Adrenal gland (tissue), 12 donors: ENCODE measurements around the gene NUMA1. TPM values are rescaled to one million over a fixed set of nuclear protein-coding genes. Genes with fewer than 3 reads are reported as not detected.
A peak's percentile ranks its signal among the peaks of the same experiment; 100 is the strongest.

ENCODE experiments used
- DNase-seq, 7 donors: peaks; one replicate each; pipeline ENCODE4 v3.0.0-alpha.2; 2019 to 2020
- H3K27ac ChIP-seq, 5 donors: fragments of 200-600 bp; sonication (generic) in 4 of 5; 1 replicate in 3 of 5; 2 replicates in 2 of 5; pipeline versions ENCODE4 v1.5.1 to v1.8.0; 2016 to 2020; ENCODE audit warnings: mild to moderate bottlenecking in 1 of 5
- H3K27me3 ChIP-seq: fragments of 200-600 bp; 2 replicates; pipeline ENCODE4 v1.8.0; 2021
- H3K36me3 ChIP-seq, 2 donors: fragments of 200-600 bp; replicated peaks in 1 of 2; 1 replicate in 1 of 2; 2 replicates in 1 of 2; pipeline versions ENCODE4 v1.5.1 to v1.8.0; 2018 to 2022
- H3K4me1 ChIP-seq, 2 donors: fragments of 200-600 bp; replicated peaks in 1 of 2; 1 replicate in 1 of 2; 2 replicates in 1 of 2; pipeline versions ENCODE4 v1.5.1 to v1.8.0; 2018 to 2021
- H3K4me3 ChIP-seq, 4 donors: fragments of 200-600 bp; sonication (generic) in 3 of 4; one replicate each; pipeline ENCODE4 v1.5.1; 2016 to 2018
- H3K9me3 ChIP-seq, 3 donors: fragments of 200-600 bp; sonication (generic) in 1 of 3; replicated peaks in 1 of 3; 1 replicate in 2 of 3; 2 replicates in 1 of 3; pipeline versions ENCODE4 v1.5.1 to v1.8.0; 2016 to 2021
- CTCF ChIP-seq, 6 experiments: fragments of 450-650 bp in 4 of 6; fragments of 200-600 bp in 2 of 6; sonication (generic) in 1 of 6; IDR thresholded peaks; 1 replicate in 5 of 6; 2 replicates in 1 of 6; pipeline versions ENCODE4 v1.5.1 to v1.8.0; 2016 to 2021; ENCODE audit warnings: antibody characterized with exemption in 6 of 6, mild to moderate bottlenecking in 2 of 6, moderate library complexity in 1 of 6
- POLR2A ChIP-seq, 2 donors: fragments of 450-650 bp; IDR thresholded peaks; one replicate each; pipeline ENCODE4 v1.6.1; 2017; ENCODE audit warnings: antibody characterized with exemption in 2 of 2, mild to moderate bottlenecking in 2 of 2, moderate library complexity in 1 of 2
- WGBS, 4 donors: extraction: QIAGEN DNeasy Blood & Tissue Kit in 2 of 4; methylation state at CpG; one replicate each; pipeline versions ENCODE4 v1.1.5 to v1.1.7; 2013 to 2017; 5-methylcytosine and 5-hydroxymethylcytosine counted together
- intact Hi-C, 2 donors: fragments of 100-400 bp; cut with DNase I; formaldehyde crosslinking; loops; one replicate each; pipeline versions ENCODE4 v1.14.1 to v1.15.0; 2022 to 2023
- polyA plus RNA-seq, 3 donors: library from polyadenylated mRNA; stranded (reverse); fragments of 200-250 nt in 2 of 3; fragments of 350-450 nt in 1 of 3; fragmentation: Illumina TruSeq in 1 of 3; extraction: RNeasy Lipid Tissue Mini Kit (QIAGEN cat#74804) in 1 of 3; gene quantifications; one replicate each; pipeline ENCODE4 v1.2.3, GENCODE V29; 2013 to 2014
- total RNA-seq, 9 donors: library from RNA; depleted of rRNA in 4 of 9; stranded (reverse); fragments of >200 nt in 4 of 9; fragments of 120-200 nt in 1 of 9; fragmentation: NEBNext Ultra II Directional in 1 of 9; extraction: Animal tissue kit (Norgen Biotek cat#: 25700) in 1 of 9; gene quantifications; one replicate each; pipeline versions ENCODE4 v1.1.0 to v1.2.4, GENCODE V29; 2013 to 2023
- donor health status: healthy with polysubstance abuse.
- donor health status: Bipolar disorder and iron deficiency.
- donor health status: DM: yes; HTN: yes; CAD: no.
- donor health status: DM: no; HTN: no; CAD: no.
- donor health status: DM: no; HTN: no; CAD: no.
- donor health status: DM: yes; HTN: yes; CAD: no.

Gene NUMA1
- total and polyA plus RNA-seq, 12 donors: 86.7 to 677 (median 274) TPM

DNA sequence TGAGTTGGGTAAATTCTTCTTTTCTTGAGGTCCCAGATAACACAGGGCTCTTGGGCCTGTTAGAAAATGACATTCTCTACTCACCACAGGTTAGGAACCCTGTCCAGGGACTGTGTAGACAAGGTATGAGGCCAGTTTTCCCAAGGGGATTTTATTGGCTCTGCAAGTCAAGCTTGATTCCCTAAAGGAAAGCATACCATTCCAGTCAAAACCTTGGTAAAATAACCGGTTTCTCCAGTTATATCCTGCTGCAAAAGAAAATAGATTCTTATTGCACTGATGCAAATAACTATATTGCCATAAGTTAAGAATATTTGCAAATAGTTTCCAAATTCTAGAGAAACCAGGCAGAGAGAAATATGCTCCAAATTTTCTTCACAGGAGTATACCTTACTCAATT is 45.6 kb upstream of the NUMA1 start:
- DNase-seq: no peak
- H3K4me1 ChIP-seq: peaks cover 0 to 9% of the 10 kb centered on the region in 2 donors
- H3K9me3 ChIP-seq: no peaks in the 10 kb centered on the region
- H3K27me3 ChIP-seq: no peaks in the 10 kb centered on the region
- TF ChIP-seq CTCF (IDR thresholded peaks at IDR 0.05) (no peak), POLR2A (IDR thresholded peaks at IDR 0.05) (no peak)
- H3K36me3 ChIP-seq: no peaks in the 10 kb centered on the region
- no peak overlapping the region for H3K4me3 ChIP-seq
- WGBS, 4 donors: 82 to 89% (median 85%) methylated on average over 1 of the region's 1 CpG
- no peak overlapping the region for H3K27ac ChIP-seq
- intact Hi-C loops: no loop called here

DNA sequence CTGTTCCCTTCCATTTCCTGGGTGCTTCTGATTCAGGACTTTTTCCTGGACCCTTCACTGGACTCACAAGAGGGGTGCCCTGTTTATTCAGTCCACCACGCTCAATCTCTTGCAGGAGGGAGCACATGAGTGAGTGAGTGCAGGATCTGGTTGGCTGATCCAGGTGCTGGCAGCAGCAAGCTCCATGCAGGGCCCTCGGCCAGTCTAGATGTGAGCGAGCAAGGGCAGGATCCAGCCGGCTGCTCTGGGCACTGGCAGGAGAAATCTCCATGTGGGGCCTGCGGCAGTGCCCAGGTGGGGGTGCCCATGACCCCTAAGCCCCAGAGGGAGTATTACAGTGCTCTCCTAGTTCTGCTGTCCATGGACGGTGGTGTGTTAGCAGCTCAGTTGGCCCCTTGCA is 43.7 kb upstream of the NUMA1 start:
- Histone ChIP-seq H3K27ac (no peak overlapping the region), H3K4me3 (no peak overlapping the region), H3K27me3 (no peaks in the 10 kb centered on the region), H3K36me3 (no peaks in the 10 kb centered on the region), H3K4me1 (peaks cover 0 to 9% of the 10 kb centered on the region in 2 donors), H3K9me3 (no peaks in the 10 kb centered on the region)
- peak in 1 of 7 donors; percentile 45 for DNase-seq
- intact Hi-C loops: no loop called here
- WGBS, 4 donors: 78 to 96% (median 90%) methylated on average over 4 to 6 of the region's 6 CpGs
- no peak for TF ChIP-seq CTCF (IDR thresholded peaks at IDR 0.05)
- no peak for TF ChIP-seq POLR2A (IDR thresholded peaks at IDR 0.05)

DNA sequence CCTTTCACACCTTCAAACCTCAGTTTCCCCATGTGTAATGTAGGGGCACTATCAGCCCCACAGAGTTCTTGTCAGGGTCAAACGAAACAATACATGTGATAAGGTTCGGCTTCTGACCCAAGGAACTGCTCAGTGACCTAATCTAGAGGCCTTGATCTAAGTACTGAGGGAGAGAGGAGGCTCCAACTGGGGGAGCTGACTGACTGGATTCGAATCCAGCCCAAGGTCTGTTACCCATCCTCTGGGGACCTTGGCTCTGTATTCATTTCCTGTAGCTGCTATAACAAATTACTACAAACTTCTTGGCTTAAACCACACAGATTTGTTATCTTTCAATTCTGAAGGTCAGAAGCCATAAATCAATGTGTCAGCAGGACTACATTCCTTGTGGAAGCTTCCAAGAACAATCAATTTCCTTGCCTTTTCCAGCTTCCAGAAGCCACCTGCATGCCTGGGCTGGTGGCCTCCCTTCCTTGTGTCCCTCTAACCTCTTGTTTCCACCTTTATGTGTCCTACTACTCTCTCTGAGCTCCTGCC is 42.8 kb upstream of the NUMA1 start:
- intact Hi-C loops: no loop called here
- H3K9me3 ChIP-seq: no peaks in the 10 kb centered on the region
- 27 to 45% (median 38%) methylated on average over 2 to 3 of the region's 3 CpGs for WGBS, 4 donors
- no peak overlapping the region for H3K4me3 ChIP-seq
- no peaks in the 10 kb centered on the region for H3K36me3 ChIP-seq
- peaks cover 5 to 9% of the 10 kb centered on the region in 2 donors for H3K4me1 ChIP-seq
- peak in 2 of 7 donors; percentile 59 to 61 for DNase-seq
- no peak for TF ChIP-seq CTCF (IDR thresholded peaks at IDR 0.05)
- H3K27ac ChIP-seq: peak overlapping the region in 2 of 5 donors; percentile 12 to 39
- H3K27me3 ChIP-seq: no peaks in the 10 kb centered on the region

GRCh38 chr11:72122607-72123006 is 42.3 kb upstream of the NUMA1 start:
- no peaks in the 10 kb centered on the region for H3K9me3 ChIP-seq
- no peaks in the 10 kb centered on the region for H3K36me3 ChIP-seq
- H3K4me3 ChIP-seq: no peak overlapping the region
- peaks cover 7 to 9% of the 10 kb centered on the region in 2 donors for H3K4me1 ChIP-seq
- TF ChIP-seq POLR2A (IDR thresholded peaks at IDR 0.05): no peak
- no peak for TF ChIP-seq CTCF (IDR thresholded peaks at IDR 0.05)
- intact Hi-C loops: no loop called here
- H3K27me3 ChIP-seq: no peaks in the 10 kb centered on the region
- WGBS, 4 donors: 45 to 63% (median 56%) methylated on average over 1 of the region's 1 CpG
- no peak overlapping the region for H3K27ac ChIP-seq
- peak in 1 of 7 donors; percentile 39 for DNase-seq
